Neuronal stem cell (in vitro differentiated cells): ENCODE results near the gene ITPR1.

Source experiments
- DNase-seq: peaks from one replicate; pipeline ENCODE4 v3.0.0-alpha.2; 2013; ENCODE audit warnings: low spot score
- H2AFZ ChIP-seq: one replicate; pipeline ENCODE4 v1.6.1; 2013; ENCODE audit warnings: mild to moderate bottlenecking, low read length, inconsistent platforms
- H2AK5ac ChIP-seq: 2 replicates; pipeline ENCODE4 v1.6.1; 2013; ENCODE audit warnings: low read depth, mild to moderate bottlenecking, inconsistent platforms, low read length, moderate library complexity, mixed read lengths
- H2BK120ac ChIP-seq: 2 replicates; pipeline ENCODE4 v1.6.1; 2013; ENCODE audit warnings: low read depth, mild to moderate bottlenecking, inconsistent platforms, low read length, moderate library complexity, mixed read lengths
- H2BK12ac ChIP-seq: one replicate; pipeline ENCODE4 v1.6.1; 2013; ENCODE audit warnings: low read length, inconsistent platforms
- H2BK15ac ChIP-seq: 2 replicates; pipeline ENCODE4 v1.6.1; 2013; ENCODE audit warnings: mild to moderate bottlenecking, low read length, inconsistent platforms, mixed read lengths
- H2BK5ac ChIP-seq: one replicate; pipeline ENCODE4 v1.6.1; 2013; ENCODE audit warnings: inconsistent platforms, mild to moderate bottlenecking, low read length, moderate library complexity
- H3K14ac ChIP-seq: one replicate; pipeline ENCODE4 v1.6.1; 2013; ENCODE audit warnings: low read length, inconsistent platforms
- H3K18ac ChIP-seq: 2 replicates; pipeline ENCODE4 v1.6.1; 2013; ENCODE audit warnings: low read length, inconsistent platforms
- H3K23ac ChIP-seq: 2 replicates; pipeline ENCODE4 v1.6.1; 2013; ENCODE audit warnings: low read depth, mild to moderate bottlenecking, mixed read lengths, low read length, inconsistent platforms; ENCODE audit not compliant: poor library complexity
- H3K27ac ChIP-seq: replicated peaks from 3 replicates; pipeline ENCODE4 v1.5.1; 2013; ENCODE audit warnings: low read length, inconsistent platforms
- H3K27me3 ChIP-seq, 3 experiments: 2 replicates each; pipeline ENCODE4 v1.6.1; 2013; ENCODE audit warnings: low read length in 3 of 3, mild to moderate bottlenecking in 2 of 3, inconsistent platforms in 1 of 3, low read depth in 1 of 3, mixed read lengths in 1 of 3, moderate library complexity in 1 of 3; ENCODE audit not compliant: control insufficient read depth in 3 of 3, insufficient read depth in 3 of 3
- H3K36me3 ChIP-seq, 2 donors: replicated peaks in 1 of 2; 2 replicates each; pipeline ENCODE4 v1.6.1; 2013; ENCODE audit warnings: low read length in 2 of 2; ENCODE audit not compliant: control insufficient read depth in 2 of 2, insufficient read depth in 2 of 2
- H3K4ac ChIP-seq: 2 replicates; pipeline ENCODE4 v1.6.1; 2013; ENCODE audit warnings: inconsistent platforms, mild to moderate bottlenecking, low read length, moderate library complexity
- H3K4me1 ChIP-seq, 2 donors: 1 replicate in 1 of 2; 2 replicates in 1 of 2; pipeline ENCODE4 v1.6.1; 2013; ENCODE audit warnings: low read length in 2 of 2, low read depth in 1 of 2; ENCODE audit not compliant: control insufficient read depth in 2 of 2, insufficient read depth in 1 of 2
- H3K4me2 ChIP-seq: one replicate; pipeline ENCODE4 v1.6.1; 2013; ENCODE audit warnings: mild to moderate bottlenecking, low read length, inconsistent platforms; ENCODE audit not compliant: insufficient read depth, poor library complexity, severe bottlenecking
- H3K4me3 ChIP-seq, 2 donors: 2 replicates each; pipeline ENCODE4 v1.5.1; 2013; ENCODE audit warnings: low read length in 2 of 2, mild to moderate bottlenecking in 2 of 2, inconsistent platforms in 1 of 2, moderate library complexity in 1 of 2
- H3K79me1 ChIP-seq: one replicate; pipeline ENCODE4 v1.6.1; 2013; ENCODE audit warnings: low read depth, mild to moderate bottlenecking, inconsistent platforms, low read length, moderate library complexity
- H3K9ac ChIP-seq: one replicate; pipeline ENCODE4 v1.6.1; 2013; ENCODE audit warnings: mild to moderate bottlenecking, low read depth, low read length, inconsistent platforms; ENCODE audit not compliant: poor library complexity
- H3K9me3 ChIP-seq, 2 donors: replicated peaks in 1 of 2; 2 replicates each; pipeline versions ENCODE3 to v1.6.1; 2013; ENCODE audit warnings: low read length in 2 of 2, mild to moderate bottlenecking in 2 of 2, inconsistent platforms in 1 of 2, low read depth in 1 of 2, mixed read lengths in 1 of 2, moderate library complexity in 1 of 2; ENCODE audit not compliant: control insufficient read depth in 2 of 2, insufficient read depth in 1 of 2
- H4K8ac ChIP-seq: one replicate; pipeline ENCODE4 v1.6.1; 2013; ENCODE audit warnings: low read depth, mild to moderate bottlenecking, inconsistent platforms, low read length, moderate library complexity
- H4K91ac ChIP-seq: one replicate; pipeline ENCODE4 v1.6.1; 2013; ENCODE audit warnings: low read length, low read depth, mild to moderate bottlenecking, inconsistent platforms; ENCODE audit not compliant: poor library complexity
- WGBS, 2 donors: extraction: QIAGEN DNeasy Blood & Tissue Kit; methylation state at CpG; one replicate each; pipeline ENCODE4 v1.1.7; 2013; ENCODE audit warnings: missing lambda C conversion rate in 2 of 2, mixed read lengths in 1 of 2; ENCODE audit not compliant: insufficient read length in 2 of 2, insufficient replicate concordance in 1 of 2; ENCODE audit errors: extremely low coverage in 2 of 2; 5-methylcytosine and 5-hydroxymethylcytosine counted together

ITPR1 gene

DNA sequence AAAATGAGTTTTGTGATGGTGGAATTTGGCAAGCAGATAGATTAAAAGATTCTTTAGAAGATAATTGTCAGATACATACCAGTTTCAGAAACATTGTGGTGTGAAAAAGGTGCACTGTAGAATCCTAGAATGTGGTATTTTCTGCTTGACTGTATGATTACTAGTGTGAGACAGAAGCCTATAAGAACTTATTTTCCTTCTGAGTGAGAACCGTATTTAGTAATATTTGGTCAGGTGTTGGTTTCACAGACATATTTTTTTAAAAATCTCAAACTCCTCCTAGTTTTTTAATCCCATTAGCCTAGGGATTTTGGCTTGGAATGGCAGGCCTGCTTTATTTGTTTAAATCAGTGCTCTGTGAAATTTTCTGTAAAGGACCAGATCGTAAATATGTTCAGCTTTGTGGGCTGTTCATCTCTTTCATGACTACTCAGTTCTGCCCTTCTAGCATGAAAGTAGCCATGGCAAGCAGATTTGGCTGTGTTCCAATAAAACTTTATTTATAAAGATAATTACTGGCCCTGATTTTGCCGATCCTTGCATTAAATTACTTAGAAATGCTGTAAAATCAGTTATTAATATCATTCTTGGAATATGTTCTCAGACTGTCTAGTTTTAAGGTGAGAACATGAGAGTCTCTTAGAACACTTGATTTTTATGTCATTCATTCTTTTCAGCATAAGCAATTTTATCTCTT is 205.1 kb downstream of the ITPR1 start:
- Histone ChIP-seq H3K4ac (no peak overlapping the region), H2AK5ac (no peak overlapping the region), H2BK120ac (no peak overlapping the region), H3K18ac (no peak overlapping the region), H3K4me3 (no peak overlapping the region), H2AFZ (no peak overlapping the region), H3K23ac (no peak overlapping the region), H3K27me3 (no peaks in the 10 kb centered on the region), H3K36me3 (peaks cover 0 to 3% of the 10 kb centered on the region in 2 donors), H4K91ac (no peak overlapping the region), H3K9ac (no peak overlapping the region), H3K4me1 (no peaks in the 10 kb centered on the region), H3K4me2 (no peak overlapping the region), H3K9me3 (no peaks in the 10 kb centered on the region), H2BK5ac (no peak overlapping the region), H3K14ac (no peak overlapping the region), H3K79me1 (no peaks in the 10 kb centered on the region), H3K27ac (no peak overlapping the region), H4K8ac (no peak overlapping the region), H2BK15ac (no peak overlapping the region), H2BK12ac (no peak overlapping the region)
- DNase-seq: no peak
- no CpG with 5 or more reads among the region's 3 CpGs for WGBS, 2 donors

DNA sequence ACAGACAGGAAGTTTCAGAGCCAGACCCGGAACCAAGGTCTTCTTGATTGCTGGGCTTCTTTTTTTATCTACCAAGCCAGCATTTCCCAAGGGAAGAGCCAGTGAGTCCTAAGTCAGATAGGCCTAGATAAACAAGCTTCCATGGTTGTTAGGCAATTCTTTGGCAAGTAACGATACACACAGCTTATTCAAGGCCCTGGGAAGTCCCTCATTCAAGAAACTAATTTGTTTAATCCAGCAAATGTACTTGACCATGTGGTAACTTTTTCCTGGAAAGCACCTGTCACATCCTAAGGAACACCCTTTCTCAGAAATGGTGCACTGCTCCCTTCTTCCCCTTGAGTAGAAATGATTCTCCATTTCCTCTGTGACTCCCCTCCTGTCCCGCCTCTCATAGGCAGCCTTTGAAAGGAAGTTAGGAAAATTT is 209.9 kb downstream of the ITPR1 start:
- DNase-seq: no peak
- Histone ChIP-seq H3K23ac (no peak overlapping the region), H2BK15ac (no peak overlapping the region), H2BK12ac (no peak overlapping the region), H3K27me3 (no peaks in the 10 kb centered on the region), H3K4me2 (no peak overlapping the region), H3K36me3 (no peaks in the 10 kb centered on the region), H3K4ac (no peak overlapping the region), H2AK5ac (no peak overlapping the region), H3K14ac (no peak overlapping the region), H3K9me3 (no peaks in the 10 kb centered on the region), H4K91ac (no peak overlapping the region), H2AFZ (no peak overlapping the region), H4K8ac (no peak overlapping the region), H3K4me3 (no peak overlapping the region), H3K9ac (no peak overlapping the region), H3K4me1 (no peaks in the 10 kb centered on the region), H3K79me1 (no peaks in the 10 kb centered on the region), H3K27ac (no peak overlapping the region), H3K18ac (no peak overlapping the region), H2BK5ac (no peak overlapping the region), H2BK120ac (no peak overlapping the region)
- WGBS, 2 donors: no CpG with 5 or more reads among the region's 3 CpGs

DNA sequence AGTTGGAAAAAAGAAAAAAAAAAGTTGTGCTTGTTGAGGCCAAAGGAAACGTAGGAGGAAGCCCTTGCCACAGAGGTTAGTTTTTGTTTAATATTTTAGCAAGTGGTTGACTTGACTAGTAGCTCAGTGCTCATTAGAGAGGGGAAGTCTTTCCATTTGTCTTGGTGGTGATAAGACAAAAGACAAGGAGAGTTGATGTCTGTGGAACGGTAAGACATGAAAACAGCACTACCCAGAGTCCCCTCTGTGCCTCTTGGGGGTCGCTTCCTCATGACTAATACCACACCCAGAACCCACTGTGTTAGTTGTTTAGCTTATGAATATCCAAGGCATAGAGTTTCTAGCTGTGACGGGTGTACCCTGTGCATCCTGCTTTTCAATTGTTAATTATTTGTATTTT is 211.4 kb downstream of the ITPR1 start:
- no peak overlapping the region for H3K18ac ChIP-seq
- no peaks in the 10 kb centered on the region for H3K36me3 ChIP-seq
- H3K23ac ChIP-seq: no peak overlapping the region
- no peak overlapping the region for H2BK5ac ChIP-seq
- H2BK12ac ChIP-seq: no peak overlapping the region
- no peak overlapping the region for H3K27ac ChIP-seq
- no peak overlapping the region for H3K4me2 ChIP-seq
- H3K4me1 ChIP-seq: no peaks in the 10 kb centered on the region
- no peak overlapping the region for H3K9ac ChIP-seq
- H2AK5ac ChIP-seq: no peak overlapping the region
- no peaks in the 10 kb centered on the region for H3K9me3 ChIP-seq
- no peak overlapping the region for H3K4me3 ChIP-seq
- H3K4ac ChIP-seq: no peak overlapping the region
- H3K27me3 ChIP-seq: no peaks in the 10 kb centered on the region
- H2AFZ ChIP-seq: no peak overlapping the region
- H3K14ac ChIP-seq: no peak overlapping the region
- WGBS, 2 donors: no CpG with 5 or more reads among the region's 4 CpGs
- H3K79me1 ChIP-seq: no peaks in the 10 kb centered on the region
- H2BK120ac ChIP-seq: no peak overlapping the region
- no peak overlapping the region for H4K91ac ChIP-seq
- H4K8ac ChIP-seq: no peak overlapping the region
- H2BK15ac ChIP-seq: no peak overlapping the region
- DNase-seq: no peak

DNA sequence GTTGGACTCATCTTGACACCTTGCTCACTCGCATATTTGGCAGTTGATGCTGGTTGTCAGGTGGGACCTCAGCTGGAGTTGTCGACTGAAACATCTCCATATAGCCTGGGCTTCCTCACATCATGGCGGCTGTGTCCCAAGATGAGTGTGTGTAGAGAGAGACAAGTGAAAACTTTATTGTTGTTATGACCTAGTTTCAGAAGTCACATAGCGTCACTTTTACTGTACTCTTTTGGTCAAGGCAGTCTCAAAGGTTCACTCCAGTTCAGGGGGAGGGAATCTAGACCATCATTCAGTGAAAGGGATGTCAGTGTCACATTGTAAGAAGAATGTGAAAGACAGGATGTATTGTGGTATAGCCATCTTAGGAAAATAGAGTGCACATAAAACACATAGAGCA is 214.2 kb downstream of the ITPR1 start:
- no CpG with 5 or more reads among the region's 4 CpGs for WGBS, 2 donors

More for the DNA sequence above, 214.2 kb downstream of the ITPR1 start:
- no peak overlapping the region for H4K91ac ChIP-seq
- no peak overlapping the region for H3K9ac ChIP-seq
- no peaks in the 10 kb centered on the region for H3K9me3 ChIP-seq
- H3K14ac ChIP-seq: no peak overlapping the region
- H2AK5ac ChIP-seq: no peak overlapping the region
- no peak for DNase-seq
- H3K4me1 ChIP-seq: no peaks in the 10 kb centered on the region
- no peak overlapping the region for H3K27ac ChIP-seq
- H3K79me1 ChIP-seq: no peaks in the 10 kb centered on the region
- no peak overlapping the region for H3K4me3 ChIP-seq
- H4K8ac ChIP-seq: no peak overlapping the region
- no peak overlapping the region for H2BK5ac ChIP-seq
- H3K18ac ChIP-seq: no peak overlapping the region
- no peaks in the 10 kb centered on the region for H3K36me3 ChIP-seq
- H2AFZ ChIP-seq: no peak overlapping the region
- H3K4ac ChIP-seq: no peak overlapping the region
- no peaks in the 10 kb centered on the region for H3K27me3 ChIP-seq
- H3K23ac ChIP-seq: no peak overlapping the region
- no peak overlapping the region for H2BK12ac ChIP-seq
- no peak overlapping the region for H2BK15ac ChIP-seq
- H3K4me2 ChIP-seq: no peak overlapping the region
- no peak overlapping the region for H2BK120ac ChIP-seq
